ENCODE measurements around the gene NCKAP5. TPM values are rescaled to one million over a fixed set of nuclear protein-coding genes. Genes with fewer than 3 reads are reported as not detected.
A peak's percentile ranks its signal among the peaks of the same experiment; 100 is the strongest.

NCKAP5 gene
- total and polyA plus RNA-seq, 2 experiments from 2014 or later: 0.65 to 0.86 TPM

DNA sequence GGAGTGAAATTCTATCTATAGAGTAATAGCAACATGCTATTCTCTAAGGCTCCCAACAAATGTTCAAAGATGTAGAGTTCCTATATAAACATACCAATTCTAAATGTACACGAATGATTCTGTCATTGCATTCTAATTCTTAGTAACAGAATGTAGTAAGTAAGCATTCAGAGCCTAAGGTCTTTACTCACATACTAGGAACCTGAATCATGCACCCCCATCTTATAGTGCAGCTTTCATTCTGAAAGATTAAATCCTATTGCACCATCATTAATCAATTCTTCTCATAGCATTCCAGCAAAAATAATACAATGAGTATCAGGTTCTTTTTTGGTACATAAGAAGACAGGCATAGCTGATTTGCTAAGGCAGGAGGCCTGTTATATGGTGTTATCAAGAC is 230.0 kb downstream of the NCKAP5 start:
- in situ Hi-C loops (cut with MboI): no loop called here
- Histone ChIP-seq H3K36me3 (ENCODE audit: low read depth) (no peaks in the 10 kb centered on the region), H3F3A (ENCODE audit: insufficient read depth) (no peaks in the 10 kb centered on the region), H3K27ac (no peak overlapping the region), H3K27me3 (replicated peaks; ENCODE audit: insufficient read depth) (no peaks in the 10 kb centered on the region), H3K9me2 (ENCODE audit: insufficient read depth) (no peaks in the 10 kb centered on the region), H3K9ac (no peak overlapping the region), H3K79me2 (ENCODE audit: insufficient read depth) (no peaks in the 10 kb centered on the region), H3K4me2 (ENCODE audit: unreplicated experiment) (no peak overlapping the region), H3K9me3 (ENCODE audit: low read depth) (no peaks in the 10 kb centered on the region), H3K4me3 (no peak overlapping the region), H2AFZ (no peak overlapping the region), H4K20me1 (ENCODE audit: insufficient read depth) (no peaks in the 10 kb centered on the region), H3K4me1 (ENCODE audit: insufficient read depth) (no peaks in the 10 kb centered on the region)
- 0 to 10% methylated on average over 1 of the region's 1 CpG for WGBS, 2 experiments (ENCODE audit: low coverage in 1 of 2, low lambda C conversion rate in 2 of 2, missing lambda C conversion rate in 2 of 2)
- no peak for TF ChIP-seq EZH2phosphoT487 (IDR thresholded peaks at IDR 0.05; ENCODE audit: insufficient read depth, low read depth)
- no peak for TF ChIP-seq EZH2 (IDR thresholded peaks at IDR 0.05; ENCODE audit: insufficient read depth, poor library complexity, severe bottlenecking)
- peak; percentile 3 for DNase-seq

DNA sequence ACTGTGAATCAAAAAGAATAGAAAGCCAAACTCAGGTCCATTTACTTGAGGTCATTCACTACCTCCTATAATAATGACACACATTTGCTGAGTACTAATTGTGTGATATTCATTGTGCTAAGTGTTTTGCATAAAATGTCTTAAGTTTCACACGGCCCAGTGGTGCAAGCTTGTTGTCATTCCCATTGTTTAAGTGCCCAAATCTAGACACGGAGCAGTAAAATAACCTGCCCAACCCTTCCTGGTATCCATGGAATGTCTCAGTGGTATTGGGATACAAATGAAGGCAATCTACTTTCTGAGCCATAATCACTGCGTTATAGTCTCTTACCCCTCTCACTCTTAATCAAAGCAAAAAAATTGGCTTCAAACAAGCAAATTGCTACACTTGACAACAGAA is 233.3 kb downstream of the NCKAP5 start:
- TF ChIP-seq EZH2phosphoT487 (IDR thresholded peaks at IDR 0.05; ENCODE audit: insufficient read depth, low read depth): no peak
- no peak for TF ChIP-seq EZH2 (IDR thresholded peaks at IDR 0.05; ENCODE audit: insufficient read depth, poor library complexity, severe bottlenecking)
- no peaks in the 10 kb centered on the region for H3K27me3 ChIP-seq (replicated peaks; ENCODE audit: insufficient read depth)
- in situ Hi-C loops (cut with MboI): no loop called here
- no peaks in the 10 kb centered on the region for H3F3A ChIP-seq (ENCODE audit: insufficient read depth)
- no peaks in the 10 kb centered on the region for H3K36me3 ChIP-seq (ENCODE audit: low read depth)
- H3K4me2 ChIP-seq (ENCODE audit: unreplicated experiment): no peak overlapping the region
- H3K4me1 ChIP-seq (ENCODE audit: insufficient read depth): no peaks in the 10 kb centered on the region
- DNase-seq: no peak
- no peak overlapping the region for H3K9ac ChIP-seq
- H3K27ac ChIP-seq: no peak overlapping the region
- H3K9me3 ChIP-seq (ENCODE audit: low read depth): no peaks in the 10 kb centered on the region
- no peaks in the 10 kb centered on the region for H4K20me1 ChIP-seq (ENCODE audit: insufficient read depth)
- H3K4me3 ChIP-seq: no peak overlapping the region
- whole genome bisulfite sequencing, 2 experiments (ENCODE audit: low coverage in 1 of 2, low lambda C conversion rate in 2 of 2, missing lambda C conversion rate in 2 of 2): 55 to 63% methylated on average over 3 of the region's 3 CpGs
- H3K79me2 ChIP-seq (ENCODE audit: insufficient read depth): no peaks in the 10 kb centered on the region
- no peaks in the 10 kb centered on the region for H3K9me2 ChIP-seq (ENCODE audit: insufficient read depth)
- no peak overlapping the region for H2AFZ ChIP-seq

DNA sequence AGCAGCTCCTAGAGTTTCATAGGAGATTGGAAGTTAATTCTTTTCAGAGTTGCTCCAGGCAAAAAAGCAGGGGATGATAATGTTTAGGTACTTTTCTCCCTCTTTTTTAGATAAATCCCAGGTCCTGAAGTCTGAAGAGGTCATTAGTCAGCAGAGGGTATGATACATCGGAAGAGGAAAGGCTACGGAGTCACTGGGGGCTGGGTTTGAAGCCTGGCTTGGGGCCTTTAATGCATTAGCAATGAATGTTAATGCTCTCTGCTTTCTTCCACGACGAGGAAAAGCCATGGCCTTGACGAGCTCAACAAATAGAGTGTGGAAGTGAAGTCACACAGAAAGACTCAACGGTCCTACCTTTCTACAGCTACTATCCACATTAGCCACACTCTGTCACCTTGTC is 235.1 kb downstream of the NCKAP5 start:
- Histone ChIP-seq H2AFZ (no peak overlapping the region), H3K4me1 (ENCODE audit: insufficient read depth) (no peaks in the 10 kb centered on the region), H3F3A (ENCODE audit: insufficient read depth) (no peaks in the 10 kb centered on the region), H3K4me3 (no peak overlapping the region), H4K20me1 (ENCODE audit: insufficient read depth) (no peaks in the 10 kb centered on the region), H3K27me3 (replicated peaks; ENCODE audit: insufficient read depth) (no peaks in the 10 kb centered on the region), H3K36me3 (ENCODE audit: low read depth) (no peaks in the 10 kb centered on the region), H3K79me2 (ENCODE audit: insufficient read depth) (no peaks in the 10 kb centered on the region), H3K4me2 (ENCODE audit: unreplicated experiment) (no peak overlapping the region), H3K9ac (no peak overlapping the region), H3K27ac (no peak overlapping the region), H3K9me3 (ENCODE audit: low read depth) (no peaks in the 10 kb centered on the region), H3K9me2 (ENCODE audit: insufficient read depth) (no peaks in the 10 kb centered on the region)
- DNase-seq: peak; percentile 18
- TF ChIP-seq EZH2phosphoT487 (IDR thresholded peaks at IDR 0.05; ENCODE audit: insufficient read depth, low read depth): no peak
- no peak for TF ChIP-seq EZH2 (IDR thresholded peaks at IDR 0.05; ENCODE audit: insufficient read depth, poor library complexity, severe bottlenecking)
- in situ Hi-C loops (cut with MboI): no loop called here
- WGBS, 2 experiments (ENCODE audit: low coverage in 1 of 2, low lambda C conversion rate in 2 of 2, missing lambda C conversion rate in 2 of 2): 56 to 61% methylated on average over 6 of the region's 6 CpGs

DNA sequence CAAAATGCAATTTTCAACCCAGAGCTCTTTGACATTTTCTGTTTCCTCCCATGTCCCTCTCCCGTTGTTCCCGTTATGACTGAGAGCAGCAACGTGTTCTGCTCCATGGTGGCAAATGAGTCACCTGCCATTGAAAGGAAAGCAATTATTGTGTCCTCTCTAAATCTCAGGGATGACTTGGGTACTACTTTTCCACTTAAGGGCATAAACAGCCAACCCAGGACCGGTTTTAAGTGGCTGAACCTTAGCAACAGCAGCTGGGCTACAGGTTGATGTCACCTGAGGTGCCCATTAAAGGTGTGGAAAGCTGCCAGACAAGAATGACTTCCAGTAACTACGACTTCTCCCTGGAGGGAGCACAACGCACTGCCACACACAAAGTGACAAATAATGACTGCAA is 236.8 kb downstream of the NCKAP5 start:
- Histone ChIP-seq H4K20me1 (ENCODE audit: insufficient read depth) (no peaks in the 10 kb centered on the region), H3K4me2 (ENCODE audit: unreplicated experiment) (no peak overlapping the region), H3K4me1 (ENCODE audit: insufficient read depth) (no peaks in the 10 kb centered on the region), H3K9me2 (ENCODE audit: insufficient read depth) (no peaks in the 10 kb centered on the region), H3K9ac (no peak overlapping the region), H3K9me3 (ENCODE audit: low read depth) (no peaks in the 10 kb centered on the region), H3K27me3 (replicated peaks; ENCODE audit: insufficient read depth) (no peaks in the 10 kb centered on the region), H3K36me3 (ENCODE audit: low read depth) (no peaks in the 10 kb centered on the region), H3K4me3 (no peak overlapping the region), H3K27ac (no peak overlapping the region), H3F3A (ENCODE audit: insufficient read depth) (no peaks in the 10 kb centered on the region), H3K79me2 (ENCODE audit: insufficient read depth) (no peaks in the 10 kb centered on the region), H2AFZ (no peak overlapping the region)
- in situ Hi-C loops (cut with MboI): no loop called here
- 64 to 66% methylated on average over 6 of the region's 6 CpGs for WGBS, 2 experiments (ENCODE audit: low coverage in 1 of 2, low lambda C conversion rate in 2 of 2, missing lambda C conversion rate in 2 of 2)
- no peak for DNase-seq
- TF ChIP-seq EZH2 (IDR thresholded peaks at IDR 0.05; ENCODE audit: insufficient read depth, poor library complexity, severe bottlenecking) (no peak), EZH2phosphoT487 (IDR thresholded peaks at IDR 0.05; ENCODE audit: insufficient read depth, low read depth) (no peak)

Measured in GM23248 (cell line).